ENCODE results near the gene EDDM3A. TPM values are rescaled to one million over a fixed set of nuclear protein-coding genes. Genes with fewer than 3 reads are reported as not detected.

EDDM3A gene
- total RNA-seq, 2 donors from 2014 or later = not detected

- DNase-seq (ENCODE audit: low spot score) = no peak
- intact Hi-C loops (cut with DNase I) = no loop called here
These were observed 28.7 kb downstream of the EDDM3A start for GRCh38 chr14:20774258-20774824.

DNA sequence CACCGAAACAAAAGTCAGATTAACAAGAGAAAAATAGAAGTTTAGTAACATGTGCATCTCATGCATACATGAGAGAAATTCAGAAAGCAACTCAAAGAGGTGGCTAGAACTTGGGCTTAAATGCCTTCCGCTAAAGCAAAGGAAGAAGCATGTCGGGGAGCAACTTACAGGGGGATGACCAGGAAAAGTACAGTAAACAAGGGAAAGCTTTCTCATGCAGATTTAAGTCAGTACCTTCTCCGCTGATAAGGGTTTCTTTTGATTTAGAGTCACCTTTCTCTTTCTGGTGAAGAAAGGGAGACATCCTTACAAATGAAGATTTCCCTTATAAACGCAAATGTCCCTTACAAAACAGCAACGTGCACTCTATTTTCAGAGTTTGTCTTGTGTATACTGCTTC is 29.4 kb downstream of the EDDM3A start:
- intact Hi-C loops (cut with DNase I) = no loop called here
- DNase-seq (ENCODE audit: low spot score) = no peak

DNA sequence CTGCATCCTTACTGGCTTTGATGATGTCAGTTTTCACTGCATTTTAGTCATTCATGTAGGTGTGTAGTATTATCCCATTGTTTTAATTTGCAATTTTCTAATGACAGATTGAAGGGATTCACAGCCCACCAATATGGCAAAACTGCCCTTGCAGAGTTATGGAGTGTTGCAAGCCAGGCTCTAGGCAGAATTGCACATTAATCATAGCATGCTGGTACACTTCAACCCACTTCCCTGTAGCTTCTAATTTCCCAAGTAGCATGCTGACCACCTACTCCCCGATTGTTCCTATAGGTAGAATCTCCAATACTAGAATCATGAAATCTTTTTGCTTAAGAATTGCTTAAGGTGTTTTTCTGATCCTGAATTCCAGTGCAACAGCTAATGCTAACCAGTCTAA is 30.2 kb downstream of the EDDM3A start:
- DNase-seq (ENCODE audit: low spot score) = no peak
- intact Hi-C loops (cut with DNase I) = no loop called here

DNA sequence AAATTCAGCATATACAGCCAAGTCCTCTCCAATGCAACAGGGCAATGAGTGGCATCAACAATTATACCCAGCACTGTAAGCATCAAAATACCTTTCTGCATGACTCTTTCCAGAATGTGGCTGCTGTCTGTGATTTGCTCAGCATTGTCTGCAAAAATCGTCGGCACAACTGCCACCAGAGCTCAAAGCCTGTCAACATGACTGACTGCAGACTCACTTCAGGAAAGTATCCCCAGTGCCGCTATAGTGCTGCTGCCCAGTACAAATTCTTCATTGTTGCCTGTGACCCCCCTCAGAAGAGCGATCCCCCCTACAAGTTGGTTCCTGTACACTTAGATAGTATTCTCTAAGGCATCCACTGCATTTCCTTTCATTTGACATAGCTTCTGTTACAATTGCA is 36.1 kb downstream of the EDDM3A start:
- intact Hi-C loops (cut with DNase I) = no loop called here
- DNase-seq (ENCODE audit: low spot score) = no peak

DNA sequence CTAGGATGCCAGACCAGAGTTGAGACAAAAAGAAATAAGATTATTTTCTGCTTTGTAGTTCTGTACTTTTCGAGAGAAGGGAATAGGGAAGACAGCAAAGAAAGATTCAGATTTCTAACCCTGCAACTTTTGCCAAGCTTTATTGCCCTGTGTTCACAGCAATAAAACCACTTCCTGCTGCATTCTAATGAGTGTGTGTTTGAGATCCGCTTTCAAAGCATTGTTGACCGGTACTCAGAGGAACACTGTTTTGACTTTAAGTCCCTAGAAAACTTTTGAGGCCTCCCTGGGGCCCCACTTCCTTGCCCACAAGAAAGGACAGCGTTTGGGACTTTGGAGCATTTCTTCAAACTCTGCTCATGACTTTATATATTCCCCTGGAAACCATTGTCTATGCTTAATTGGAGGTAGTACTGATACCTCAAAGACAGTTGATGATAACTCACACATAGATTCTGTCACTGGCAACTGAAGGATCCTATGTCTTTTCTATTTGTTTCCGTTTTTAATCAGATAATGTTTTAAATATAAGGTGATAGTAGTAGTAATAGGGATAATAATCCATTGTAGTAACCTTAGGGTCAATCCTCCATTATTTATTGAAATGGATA is 36.7 kb downstream of the EDDM3A start:
- no peak for DNase-seq (ENCODE audit: low spot score)
- intact Hi-C loops (cut with DNase I) = no loop called here

DNA sequence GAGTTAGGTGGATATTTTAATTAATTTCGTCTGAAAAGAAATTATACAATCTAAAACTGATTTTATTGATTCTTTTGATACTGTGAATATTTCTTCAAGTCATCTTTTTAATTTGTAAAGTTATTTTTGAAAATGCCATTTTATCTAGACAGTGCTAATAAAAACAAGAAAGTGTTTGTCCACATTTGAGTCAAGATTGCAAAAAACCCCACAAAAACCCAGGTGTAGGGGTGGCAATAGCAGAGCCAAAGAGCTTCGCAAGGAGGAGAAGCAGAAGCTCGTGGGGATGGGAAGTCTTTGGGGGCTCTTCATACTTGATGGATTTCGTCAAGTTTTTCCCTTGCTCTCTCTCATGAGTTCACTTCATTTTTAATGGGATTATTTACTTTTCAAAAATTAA is 41.3 kb downstream of the EDDM3A start:
- intact Hi-C loops (cut with DNase I) = no loop called here
- DNase-seq (ENCODE audit: low spot score) = no peak

DNA sequence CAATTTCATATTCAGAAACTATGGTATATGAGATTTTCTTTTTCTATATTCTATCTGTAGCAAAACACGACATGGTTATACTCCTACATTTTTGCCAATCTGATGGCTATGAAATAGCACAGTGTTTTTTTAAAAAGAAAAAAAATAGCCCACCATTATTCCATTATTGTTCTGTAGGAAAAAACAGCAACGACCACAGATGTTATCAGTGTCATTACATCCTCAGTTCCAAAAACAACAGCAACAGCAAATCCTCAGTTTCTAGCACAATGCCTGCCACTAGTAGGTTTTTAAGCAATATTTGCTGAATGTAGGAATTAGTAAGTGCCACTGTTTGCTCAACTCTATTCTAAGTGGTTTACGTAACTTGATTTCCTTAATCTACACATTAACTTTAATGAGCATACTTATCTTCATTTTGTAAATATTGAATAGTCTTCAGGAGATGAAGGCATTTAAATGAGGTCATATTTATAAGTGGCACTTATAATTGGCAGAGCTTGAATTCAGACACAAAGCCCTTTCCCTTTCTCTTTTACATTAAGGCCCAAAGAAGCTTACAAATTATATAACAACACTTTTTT is 43.6 kb downstream of the EDDM3A start:
- DNase-seq (ENCODE audit: low spot score) = no peak
- intact Hi-C loops (cut with DNase I) = no loop called here

GRCh38 chr14:20790464-20791116 is 44.9 kb downstream of the EDDM3A start:
- intact Hi-C loops (cut with DNase I) = no loop called here
- no peak for DNase-seq (ENCODE audit: low spot score)

GRCh38 chr14:20791187-20791586 is 45.5 kb downstream of the EDDM3A start:
- no peak for DNase-seq (ENCODE audit: low spot score)
- intact Hi-C loops (cut with DNase I) = no loop called here

GRCh38 chr14:20791597-20791996 is 45.9 kb downstream of the EDDM3A start:
- no peak for DNase-seq (ENCODE audit: low spot score)
- intact Hi-C loops (cut with DNase I) = no loop called here

- intact Hi-C loops (cut with DNase I) = no loop called here
- no peak for DNase-seq (ENCODE audit: low spot score)
These were observed 46.9 kb downstream of the EDDM3A start for GRCh38 chr14:20792556-20792955.

DNA sequence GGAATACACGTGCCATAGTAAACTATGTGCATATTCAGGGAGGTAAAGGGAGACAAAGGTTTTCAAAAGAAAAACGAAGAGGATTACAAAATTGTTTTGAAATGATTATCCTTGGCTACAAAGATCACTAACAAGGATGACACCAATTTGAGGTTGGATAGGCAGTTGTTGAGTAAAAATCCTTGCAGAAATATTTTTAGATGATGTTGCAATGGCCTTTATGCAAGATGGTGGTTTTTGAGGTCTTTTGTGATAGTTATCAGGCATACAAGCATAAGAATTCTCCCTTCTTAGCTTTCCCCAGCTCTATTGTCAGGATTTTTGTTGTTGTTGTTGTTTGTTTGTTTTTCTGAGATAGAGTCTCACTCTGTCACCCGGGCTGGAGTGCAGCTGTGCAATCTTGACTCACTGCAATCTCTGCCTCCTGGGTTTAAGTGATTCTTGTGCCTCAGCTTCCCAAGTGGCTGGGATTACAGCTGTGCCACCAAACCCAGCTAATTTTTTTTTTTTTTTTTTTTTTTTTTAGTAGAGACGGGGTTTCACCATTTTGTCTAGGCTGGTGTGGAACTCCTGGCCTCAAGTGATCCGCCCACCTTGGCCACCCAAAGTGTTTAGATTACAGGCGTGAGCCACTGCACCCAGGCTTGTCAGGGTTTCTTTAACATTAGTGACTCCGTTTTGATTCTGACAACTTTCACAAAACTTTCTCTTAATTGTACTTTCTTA is 49.1 kb downstream of the EDDM3A start:
- intact Hi-C loops (cut with DNase I) = no loop called here

DNA sequence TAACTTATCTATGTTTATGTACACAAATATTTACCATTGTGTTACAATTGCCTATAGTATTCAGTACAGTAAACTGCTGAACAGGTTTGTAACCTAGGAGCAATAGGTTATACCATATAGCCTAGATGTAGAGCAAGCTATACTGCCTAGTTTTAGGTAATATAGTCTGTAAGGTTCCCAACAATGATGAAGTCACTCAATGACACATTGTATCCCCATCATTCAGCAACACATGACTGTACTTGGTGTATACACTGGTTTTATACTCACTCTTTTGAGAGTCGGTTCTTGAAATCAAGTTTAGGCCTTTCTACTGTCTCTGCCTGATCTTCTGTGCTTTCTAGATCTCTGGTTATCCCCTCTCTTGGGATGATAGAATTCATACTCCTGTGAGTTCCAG is 51.5 kb downstream of the EDDM3A start:
- DNase-seq (ENCODE audit: low spot score) = no peak
- intact Hi-C loops (cut with DNase I) = no loop called here

More for the DNA sequence above, 49.1 kb downstream of the EDDM3A start:
- no peak for DNase-seq (ENCODE audit: low spot score)

Other genes with a start within 250 kb of the EDDM3A start
- gene RNASE10, start 240.3 kb upstream of the EDDM3A start, total RNA-seq = under 1 TPM in 1 of 2 donors, not detected in 1; 0.62 TPM
- gene RNASE9, start 184.8 kb upstream of the EDDM3A start, total RNA-seq = not detected
- not detected for gene RNASE11, start 157.9 kb upstream of the EDDM3A start, total RNA-seq
- gene RNASE12, start 154.5 kb upstream of the EDDM3A start, total RNA-seq = not detected
- not detected for gene OR6S1, start 104.2 kb upstream of the EDDM3A start, total RNA-seq
- gene RNASE4, start 61.3 kb upstream of the EDDM3A start, total RNA-seq = 10 to 100 TPM; 42.3 to 44.3 TPM
- gene ANG, start 57.1 kb upstream of the EDDM3A start, total RNA-seq = 10 to 100 TPM; 11.5 to 18.0 TPM
- not detected for gene EDDM3B, start 22.5 kb downstream of the EDDM3A start, total RNA-seq
- gene RNASE6, start 35.4 kb downstream of the EDDM3A start, total RNA-seq = 10 to 100 TPM in 1 of 2 donors, 1 to 10 TPM in 1; 7.0 to 16.3 TPM
- 100 to 1,000 TPM; 222 to 363 TPM for gene RNASE1, start 57.0 kb downstream of the EDDM3A start, total RNA-seq
- gene RNASE3, start 145.5 kb downstream of the EDDM3A start, total RNA-seq = under 1 TPM; 0.48 to 0.60 TPM
- gene RNASE2, start 209.6 kb downstream of the EDDM3A start, total RNA-seq = 1 to 10 TPM; 3.7 to 9.7 TPM
- 10 to 100 TPM; 30.1 to 33.5 TPM for gene METTL17, start 244.1 kb downstream of the EDDM3A start, total RNA-seq

Measured in posterior vena cava (tissue), 2 donors.